ENCODE data around the gene CERS5.

Gene CERS5

DNA sequence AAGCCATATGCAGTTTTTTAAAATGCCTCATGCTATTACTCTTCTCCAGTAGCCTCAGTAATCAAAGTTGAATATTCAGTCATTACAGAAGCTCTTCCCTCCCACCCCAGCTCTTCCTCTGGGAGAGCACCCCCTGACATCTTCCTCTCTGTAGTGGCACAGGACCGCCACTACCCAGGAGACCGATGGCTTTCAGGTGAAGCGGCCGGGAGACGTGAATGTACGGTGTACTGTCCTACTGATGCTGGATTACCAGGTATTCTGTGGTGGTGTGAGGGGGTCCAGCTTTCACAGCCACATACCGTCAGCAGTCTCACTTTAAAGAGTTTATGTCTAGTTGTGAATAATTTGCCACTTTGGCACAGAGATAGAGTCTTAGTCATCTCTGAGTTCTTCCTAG lies 77.4 kb downstream of the CERS5 start:
- TF ChIP-seq ZNF274 (IDR thresholded peaks at IDR 0.05; ENCODE audit: low read depth, low read length), result no peak
- H3K4me3 ChIP-seq (ENCODE audit: low read length), result no peak overlapping the region

- TF ChIP-seq ZNF274 (IDR thresholded peaks at IDR 0.05; ENCODE audit: low read depth, low read length), result no peak
- H3K4me3 ChIP-seq (ENCODE audit: low read length), result no peak overlapping the region
These were observed 78.4 kb downstream of the CERS5 start for GRCh38 chr12:50088577-50089335.

DNA sequence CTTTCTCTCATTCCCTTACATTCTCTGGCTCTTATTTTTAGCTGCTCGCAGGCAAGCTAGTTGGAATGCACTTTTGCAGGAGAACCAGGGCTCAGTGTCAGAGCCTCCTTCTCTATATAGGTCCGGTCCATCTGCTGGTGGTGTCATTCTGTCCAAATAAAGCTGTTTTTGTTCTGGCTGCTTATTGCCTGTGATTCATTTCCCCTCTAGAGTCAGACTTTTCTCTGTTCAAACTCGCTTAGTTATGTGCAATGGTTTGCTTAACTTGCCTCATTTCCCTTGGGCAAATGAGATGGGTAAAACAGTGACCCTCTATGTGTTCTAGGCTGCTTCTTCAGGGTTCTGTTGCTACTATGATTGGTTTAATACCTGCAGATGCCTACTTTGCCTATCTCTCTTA lies 79.2 kb downstream of the CERS5 start:
- TF ChIP-seq ZNF274 (IDR thresholded peaks at IDR 0.05; ENCODE audit: low read depth, low read length), result no peak
- no peak overlapping the region for H3K4me3 ChIP-seq (ENCODE audit: low read length)

DNA sequence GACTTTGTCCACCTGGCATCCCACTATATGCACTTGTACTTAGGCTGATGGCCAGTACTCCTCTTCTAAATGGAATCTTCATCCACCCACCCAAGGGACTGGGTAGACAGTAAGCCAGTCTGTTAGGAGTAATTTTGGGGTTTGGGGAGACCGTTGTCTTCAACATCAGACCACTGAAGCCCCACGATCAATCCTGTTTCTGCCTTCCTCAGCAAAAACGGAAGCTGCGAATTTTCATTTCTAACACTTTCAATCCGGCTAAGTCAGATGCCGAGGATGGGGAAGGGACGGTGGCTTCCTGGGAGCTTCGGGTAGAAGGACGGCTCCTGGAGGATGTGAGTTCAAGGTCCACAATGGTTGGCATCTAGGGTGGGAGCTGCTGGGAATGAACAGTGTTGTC lies 80.0 kb downstream of the CERS5 start:
- TF ChIP-seq ZNF274 (IDR thresholded peaks at IDR 0.05; ENCODE audit: low read depth, low read length), result no peak
- no peak overlapping the region for H3K4me3 ChIP-seq (ENCODE audit: low read length)

GRCh38 chr12:50086148-50086547 lies 81.0 kb downstream of the CERS5 start:
- H3K4me3 ChIP-seq (ENCODE audit: low read length), result peak overlapping the region; percentile 95
- no peak for TF ChIP-seq ZNF274 (IDR thresholded peaks at IDR 0.05; ENCODE audit: low read depth, low read length)

DNA sequence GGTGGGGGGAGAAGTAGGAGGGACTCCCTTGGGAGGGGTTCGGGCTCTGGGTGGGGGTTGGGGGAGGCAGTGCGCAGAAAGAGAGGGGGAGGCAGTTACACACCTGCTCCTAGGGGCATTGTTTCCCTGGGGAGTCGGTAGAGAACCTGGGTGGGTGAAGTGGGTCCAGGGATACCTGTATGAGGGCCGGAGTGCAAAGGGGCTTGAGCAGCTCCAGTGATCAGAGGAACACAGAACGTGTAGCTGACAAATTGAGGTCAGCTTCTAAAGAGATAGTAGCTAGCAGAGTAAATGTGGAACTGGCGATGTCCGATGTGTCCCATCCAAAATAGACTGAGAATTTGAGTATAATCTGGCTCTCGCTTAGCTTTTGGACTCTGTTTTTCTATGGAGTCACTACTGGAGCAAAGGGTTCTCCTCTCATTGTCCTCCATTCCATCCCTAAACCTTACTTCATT lies 81.5 kb downstream of the CERS5 start:
- no peak for TF ChIP-seq ZNF274 (IDR thresholded peaks at IDR 0.05; ENCODE audit: low read depth, low read length)

DNA sequence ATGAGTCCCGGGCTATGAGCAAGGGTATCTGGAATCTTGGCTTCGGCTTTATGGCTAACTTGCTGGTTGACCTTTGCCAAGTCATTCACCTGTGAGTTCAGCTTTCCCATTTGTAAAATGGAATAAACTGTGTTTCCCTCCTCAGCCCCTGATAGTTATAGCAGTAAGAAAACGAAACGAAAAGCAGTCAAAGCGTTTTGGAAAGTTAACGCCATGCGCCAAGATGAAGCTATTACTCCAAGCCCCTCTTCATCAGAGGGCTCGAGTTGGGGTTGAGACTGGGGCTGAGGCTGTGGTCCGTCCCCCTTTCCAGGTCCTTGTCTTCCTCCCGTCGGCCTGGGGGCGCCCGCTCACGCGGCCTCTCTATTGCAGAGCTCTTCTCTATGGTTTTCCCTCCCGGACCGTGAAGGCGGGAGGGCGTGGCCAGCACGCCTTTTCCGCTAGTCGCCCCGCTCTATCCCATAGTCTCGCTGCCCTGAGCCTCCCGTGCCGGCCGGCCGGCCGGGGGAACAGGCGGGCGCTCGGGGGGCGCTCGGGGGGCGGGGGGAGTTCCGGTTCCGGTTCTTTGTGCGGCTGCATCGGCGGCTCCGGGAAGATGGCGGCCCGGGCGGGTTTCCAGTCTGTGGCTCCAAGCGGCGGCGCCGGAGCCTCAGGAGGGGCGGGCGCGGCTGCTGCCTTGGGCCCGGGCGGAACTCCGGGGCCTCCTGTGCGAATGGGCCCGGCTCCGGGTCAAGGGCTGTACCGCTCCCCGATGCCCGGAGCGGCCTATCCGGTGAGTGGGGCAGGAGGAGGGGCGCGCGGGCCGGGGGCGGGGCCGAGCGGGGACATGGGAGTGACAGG lies 82.2 kb downstream of the CERS5 start, which contains the start of gene SMARCD1:
TSS of gene SMARCD1 (plus strand) at position 568 of the 840 bp plus-strand sequence. CDS start at position 596, 28 bp downstream.
- H3K4me3 ChIP-seq (ENCODE audit: low read length), result peak within 1 kb of the TSS; percentile 95
- TF ChIP-seq ZNF274 (IDR thresholded peaks at IDR 0.05; ENCODE audit: low read depth, low read length), result no peak

More for the DNA sequence above, 81.5 kb downstream of the CERS5 start:
- peak overlapping the region; percentile 95 for H3K4me3 ChIP-seq (ENCODE audit: low read length)

GRCh38 chr12:50084409-50084774 lies 82.8 kb downstream of the CERS5 start:
- peak overlapping the region; percentile 95 for H3K4me3 ChIP-seq (ENCODE audit: low read length)

DNA sequence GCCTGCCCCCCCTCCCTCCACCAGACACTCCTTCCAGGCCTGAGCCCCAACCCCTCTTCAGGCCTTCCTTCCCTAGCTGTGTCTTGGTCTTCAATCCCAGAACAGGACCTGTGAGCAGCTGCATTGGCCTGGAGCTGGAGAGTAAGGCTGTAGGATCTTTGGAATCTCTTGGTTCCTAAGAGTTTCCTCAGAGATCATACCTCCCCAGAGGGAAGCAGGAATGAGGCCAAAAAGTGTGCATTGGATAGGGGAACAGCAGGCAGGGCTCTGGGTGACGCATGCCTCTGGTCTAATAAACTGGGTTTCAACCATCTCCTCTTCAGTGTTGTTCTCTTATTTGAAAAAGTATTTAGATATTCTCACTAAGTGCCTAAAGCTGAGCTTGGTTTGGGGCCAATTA lies 83.9 kb downstream of the CERS5 start:
- no peak overlapping the region for H3K4me3 ChIP-seq (ENCODE audit: low read length)
- TF ChIP-seq ZNF274 (IDR thresholded peaks at IDR 0.05; ENCODE audit: low read depth, low read length), result no peak

DNA sequence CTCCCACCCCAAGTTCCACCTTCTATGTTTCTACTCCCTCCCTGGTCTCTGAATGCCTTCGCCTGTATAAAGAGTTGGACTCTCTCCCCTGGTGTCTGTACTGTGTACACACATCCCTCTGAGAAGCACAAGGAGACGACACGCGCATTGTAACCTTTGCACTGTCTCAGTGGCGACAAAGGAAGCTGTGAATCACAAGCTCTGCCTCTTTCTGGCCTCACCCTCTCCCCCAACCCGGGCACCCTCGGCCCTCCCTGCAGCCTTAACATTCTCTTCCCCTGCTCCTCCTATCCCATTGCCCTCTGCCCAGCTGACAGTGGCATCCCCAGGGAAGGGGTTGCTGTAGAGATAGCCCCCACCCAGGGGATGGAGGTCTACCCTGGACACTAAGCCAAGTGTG lies 84.5 kb downstream of the CERS5 start:
- no peak overlapping the region for H3K4me3 ChIP-seq (ENCODE audit: low read length)

DNA sequence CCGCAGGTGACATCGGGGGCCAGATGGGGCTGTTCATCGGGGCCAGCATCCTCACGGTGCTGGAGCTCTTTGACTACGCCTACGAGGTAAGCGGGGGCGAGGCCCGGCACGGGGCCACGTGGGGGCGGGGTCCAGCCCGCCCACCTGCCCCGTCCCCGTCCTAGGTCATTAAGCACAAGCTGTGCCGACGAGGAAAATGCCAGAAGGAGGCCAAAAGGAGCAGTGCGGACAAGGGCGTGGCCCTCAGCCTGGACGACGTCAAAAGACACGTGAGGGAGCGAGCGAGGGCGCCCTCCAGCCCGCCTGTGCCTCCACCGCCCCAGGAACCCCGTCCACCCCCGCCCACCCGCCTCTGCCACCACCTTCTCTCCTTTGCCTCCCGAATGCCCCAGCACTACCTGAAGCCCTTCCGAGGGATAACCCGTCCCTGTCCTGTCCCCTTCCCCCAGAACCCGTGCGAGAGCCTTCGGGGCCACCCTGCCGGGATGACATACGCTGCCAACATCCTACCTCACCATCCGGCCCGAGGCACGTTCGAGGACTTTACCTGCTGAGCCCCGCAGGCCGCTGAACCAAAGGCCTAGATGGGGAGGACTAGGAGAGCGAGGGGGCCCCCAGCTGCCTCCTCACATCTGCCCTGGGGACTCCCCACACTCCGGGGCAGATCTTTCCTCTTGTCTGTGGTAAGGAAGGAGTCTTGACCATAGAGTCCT lies 85.9 kb downstream of the CERS5 start:
- no peak for TF ChIP-seq ZNF274 (IDR thresholded peaks at IDR 0.05; ENCODE audit: low read depth, low read length)
- H3K4me3 ChIP-seq (ENCODE audit: low read length), result no peak overlapping the region

More for the DNA sequence above, 84.5 kb downstream of the CERS5 start:
- no peak for TF ChIP-seq ZNF274 (IDR thresholded peaks at IDR 0.05; ENCODE audit: low read depth, low read length)

GRCh38 chr12:50079771-50080170 lies 87.4 kb downstream of the CERS5 start:
- TF ChIP-seq ZNF274 (IDR thresholded peaks at IDR 0.05; ENCODE audit: low read depth, low read length), result no peak
- H3K4me3 ChIP-seq (ENCODE audit: low read length), result no peak overlapping the region
